Transverse colon (tissue), 3 donors: ENCODE measurements around the gene TOX2.

Source experiments
- CTCF ChIP-seq, 5 experiments: fragments of 200-600 bp in 3 of 5; fragments of 450-650 bp in 2 of 5; sonication (generic) in 3 of 5; IDR thresholded peaks; 1 replicate in 2 of 5; 2 replicates in 3 of 5; pipeline ENCODE4 v1.5.1; 2016 to 2017; ENCODE audit warnings: antibody characterized with exemption in 5 of 5, inconsistent platforms in 3 of 5, mild to moderate bottlenecking in 2 of 5, moderate library complexity in 1 of 5
- EP300 ChIP-seq: sonication (generic); formaldehyde crosslinking; IDR thresholded peaks from one replicate; pipeline ENCODE4 v1.6.1; 2017; ENCODE audit warnings: antibody characterized with exemption, low read depth

DNA sequence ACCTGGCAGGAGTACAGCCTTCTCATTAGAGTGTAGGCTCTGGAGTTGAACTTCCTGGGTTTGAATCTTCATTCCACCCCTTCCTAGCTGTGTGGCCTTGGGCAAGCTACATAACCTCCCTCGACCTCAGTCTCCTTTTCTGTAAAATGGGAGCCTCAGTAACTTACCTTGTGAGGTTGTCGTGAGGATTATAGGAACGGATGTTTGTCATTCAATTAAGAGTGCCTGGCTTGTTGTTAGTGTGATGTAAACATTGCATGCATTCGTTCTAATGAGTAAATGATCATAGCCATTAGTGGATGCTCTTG lies 45.2 kb downstream of the TOX2 start:
- TF ChIP-seq EP300 = no peak
- TF ChIP-seq CTCF (IDR thresholded peaks at IDR 0.05) = no peak
